Epidermal melanocyte (primary cell): ENCODE data around the gene RNF39.
"Not testable (repeated sequence)": the region's sequence is repeated elsewhere in the genome, so short reads cannot be mapped to it uniquely, and the experiment has no call there.

Experiments used
- DNase-seq: peaks from one replicate; pipeline ENCODE4 v3.0.0; 2011; ENCODE audit warnings: low spot score; ENCODE audit not compliant: insufficient read length

The RNF39 gene

GRCh38 chr6:30061858-30062458 lies 13.6 kb downstream of the RNF39 start:
- DNase-seq: no peak

GRCh38 chr6:30061092-30061857 lies 14.3 kb downstream of the RNF39 start, which contains the start of gene POLR1H:
TSS of gene POLR1H (plus strand) at chr6:30061265. CDS start at chr6:30061525, 260 bp downstream.
- DNase-seq: peak; percentile 92

GRCh38 chr6:30060606-30061091 lies 14.9 kb downstream of the RNF39 start:
- DNase-seq: no peak

DNA sequence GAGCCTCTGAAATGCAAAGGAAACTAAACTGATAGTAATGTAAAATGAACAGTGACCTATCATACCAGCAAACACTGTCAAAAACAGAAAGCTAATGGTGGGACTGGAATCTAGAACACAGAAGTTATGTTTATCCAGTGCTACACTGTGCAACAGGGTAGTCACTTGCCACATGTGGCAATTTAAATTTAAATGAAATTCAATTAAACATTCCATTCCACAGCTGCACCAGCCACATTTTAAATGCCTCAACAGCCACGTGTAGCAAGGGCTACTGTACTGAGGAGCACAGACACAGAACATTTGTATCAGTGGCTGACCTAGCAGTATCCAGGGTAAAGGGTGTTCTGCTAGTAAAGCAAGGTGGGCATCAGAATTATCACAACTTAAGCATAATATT lies 20.1 kb downstream of the RNF39 start:
- DNase-seq: no peak

GRCh38 chr6:30053682-30054081 lies 21.9 kb downstream of the RNF39 start:
- DNase-seq: no peak

GRCh38 chr6:30047220-30047619 lies 28.3 kb downstream of the RNF39 start:
- DNase-seq: no peak

GRCh38 chr6:30044630-30045029 lies 30.9 kb downstream of the RNF39 start:
- no peak for DNase-seq

GRCh38 chr6:30043744-30044143 lies 31.8 kb downstream of the RNF39 start:
- no peak for DNase-seq

DNA sequence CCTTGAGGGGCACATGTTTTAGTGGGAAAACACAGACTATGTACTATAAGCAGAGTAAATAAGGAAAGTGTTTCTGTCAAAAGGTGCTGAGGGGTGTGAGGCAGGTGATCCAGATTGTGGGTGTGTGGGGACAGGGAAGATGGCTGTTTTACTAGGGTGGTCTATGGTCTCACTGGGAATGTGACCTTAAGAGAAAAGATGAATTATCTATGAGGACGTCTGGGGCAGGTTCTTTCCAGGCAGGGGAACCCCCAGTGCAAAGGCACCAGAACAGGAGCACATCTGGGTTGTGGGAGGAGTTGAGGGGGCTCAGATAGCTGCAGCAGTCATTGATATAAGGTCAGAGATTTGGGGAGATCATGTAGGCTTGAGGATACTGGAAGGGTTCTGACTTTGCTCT lies 32.7 kb downstream of the RNF39 start:
- DNase-seq: no peak

DNA sequence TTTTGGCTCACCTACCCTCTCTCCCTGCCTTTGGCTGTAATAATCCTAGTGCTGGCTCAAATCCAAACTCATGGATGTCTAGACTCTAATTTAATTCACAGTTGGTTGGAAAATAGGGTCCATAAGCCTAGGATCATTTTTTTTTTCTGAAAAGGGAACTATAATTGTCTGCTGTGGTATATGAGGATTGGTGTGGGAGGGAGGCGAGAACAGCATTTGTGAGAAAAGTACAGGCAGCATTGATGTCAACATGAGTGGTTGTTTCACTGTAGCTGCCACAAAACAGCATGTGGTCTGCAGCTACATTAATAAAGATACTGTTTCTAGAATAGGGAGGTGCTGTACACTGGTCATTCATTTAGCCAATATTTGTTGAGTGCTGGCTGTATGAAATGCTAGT lies 33.1 kb downstream of the RNF39 start:
- DNase-seq: no peak

- no peak for DNase-seq
Observed at GRCh38 chr6:30041821-30042220, 33.7 kb downstream of the RNF39 start.

DNA sequence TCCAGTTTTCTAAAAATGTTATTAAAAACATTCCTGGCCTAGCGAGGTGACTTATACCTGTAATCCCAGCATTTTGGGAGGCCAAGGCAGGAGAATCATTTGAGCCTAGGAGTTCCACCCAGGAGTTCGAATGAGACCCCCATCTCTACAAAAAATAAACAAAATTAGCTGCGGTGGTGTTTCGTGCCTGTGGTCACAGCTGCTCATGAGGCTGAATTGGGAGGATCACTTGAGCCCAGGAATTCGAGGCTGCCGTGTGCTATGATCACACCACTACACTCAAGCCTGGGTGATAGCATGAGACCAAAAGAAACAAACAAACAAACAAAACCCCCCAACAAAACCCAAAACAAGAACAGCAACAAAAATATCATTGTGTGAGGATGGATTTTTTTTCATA lies 34.3 kb downstream of the RNF39 start:
- DNase-seq: no peak

DNA sequence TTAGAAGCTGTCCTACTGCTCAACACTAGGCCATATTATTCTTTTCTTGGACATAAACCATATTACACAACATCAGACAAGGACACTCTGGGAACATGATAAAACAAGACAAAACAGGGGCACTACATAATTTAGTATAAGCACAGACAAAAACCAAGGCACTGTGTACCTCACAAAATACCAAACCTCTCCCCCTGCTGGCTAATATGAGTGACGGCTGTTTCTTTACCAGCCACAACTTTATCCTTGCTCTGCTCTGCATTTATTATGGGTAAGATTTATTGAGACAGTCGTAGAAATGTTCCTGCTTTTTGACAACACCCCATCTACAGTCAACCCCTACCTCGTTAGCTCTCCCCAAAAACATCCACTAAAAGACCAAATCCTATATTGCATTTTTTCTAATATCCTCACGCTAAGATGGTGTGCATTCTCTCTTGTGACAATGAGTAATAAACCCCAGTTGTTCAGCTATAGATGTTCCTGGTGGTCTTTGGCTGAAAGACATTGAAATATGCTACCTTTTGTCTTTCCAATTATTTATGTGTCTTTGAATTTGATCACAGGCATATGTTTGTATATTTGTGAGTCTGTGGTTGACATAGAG lies 38.3 kb downstream of the RNF39 start:
- no peak for DNase-seq

DNA sequence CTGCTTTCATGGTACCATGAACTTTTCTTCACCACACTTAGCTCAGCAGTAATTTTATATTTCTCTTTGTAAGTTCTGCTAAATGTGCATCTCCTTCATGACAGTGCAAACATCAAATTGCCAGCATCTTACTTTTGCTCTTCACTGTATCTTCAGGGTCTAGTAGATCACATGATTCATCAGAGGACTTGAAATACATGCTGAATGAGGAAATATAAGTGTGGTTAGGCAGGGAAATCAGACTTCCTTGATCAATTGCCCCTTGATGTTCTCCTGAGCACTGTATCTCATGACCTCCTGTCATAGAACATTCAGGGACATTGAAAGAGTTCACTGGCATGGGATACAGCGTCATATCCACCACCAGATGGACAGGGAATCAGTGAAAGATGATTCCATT lies 39.8 kb downstream of the RNF39 start:
- no peak for DNase-seq

DNA sequence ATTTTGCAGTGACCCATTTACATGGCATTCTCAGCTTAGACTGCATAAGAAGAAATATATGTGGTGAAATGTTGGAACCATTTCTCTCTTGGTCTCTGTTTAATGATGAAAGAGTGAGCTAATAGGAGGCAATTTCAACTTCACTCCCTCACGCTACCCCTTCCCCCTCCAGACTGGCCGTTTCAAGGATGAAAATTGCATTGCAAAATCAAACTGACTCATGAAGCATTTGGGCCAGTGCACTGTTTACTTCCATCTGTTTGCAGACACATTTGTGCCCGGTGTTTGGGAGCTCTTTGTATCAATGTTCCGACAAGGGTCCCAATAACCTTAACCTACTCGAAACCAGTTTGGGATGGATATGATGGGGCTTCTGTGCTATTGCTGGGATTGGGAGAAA lies 42.1 kb downstream of the RNF39 start:
- not testable (repeated sequence) for DNase-seq

- DNase-seq: no peak
Observed at GRCh38 chr6:30031381-30031780, 44.2 kb downstream of the RNF39 start.

DNA sequence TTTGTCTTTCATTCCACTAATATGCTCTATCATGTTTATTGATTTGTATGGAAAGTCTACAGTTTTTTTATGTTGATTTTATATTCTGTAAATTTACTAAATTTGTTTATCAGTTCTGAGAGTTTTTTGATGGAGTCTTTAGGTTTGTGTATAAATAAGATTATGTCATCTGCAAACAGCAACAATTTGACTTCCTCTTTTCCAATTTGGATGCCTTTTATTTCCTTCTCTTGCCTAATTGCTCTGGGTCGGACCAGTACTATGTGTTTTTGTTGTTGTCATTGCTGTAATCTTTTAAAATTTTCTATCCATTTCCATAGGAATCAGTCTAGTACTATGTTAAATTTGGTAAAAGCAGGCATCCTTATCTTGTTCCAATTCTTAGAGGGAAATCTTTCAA lies 46.0 kb downstream of the RNF39 start:
- DNase-seq: no peak

GRCh38 chr6:30025186-30025585 lies 50.4 kb downstream of the RNF39 start:
- DNase-seq: no peak

DNA sequence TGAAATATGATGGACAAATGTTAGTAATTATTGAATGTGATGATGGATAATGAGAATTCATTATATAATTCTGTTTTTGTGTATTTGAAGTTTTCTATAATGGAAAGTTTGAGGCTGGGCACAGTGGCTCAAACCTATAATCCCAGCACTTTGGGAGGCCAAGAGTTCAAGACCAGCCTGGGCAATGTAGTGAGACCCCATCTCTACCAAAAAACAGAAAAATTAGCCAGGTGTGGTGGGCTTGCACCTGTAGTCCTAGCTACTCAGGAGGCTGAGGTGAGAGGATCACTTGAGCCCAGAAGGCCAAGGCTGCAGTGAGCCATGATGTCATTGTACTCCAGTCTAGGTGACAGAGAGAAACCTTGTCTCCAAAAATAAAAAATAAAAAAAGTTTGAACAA lies 52.9 kb downstream of the RNF39 start:
- not testable (repeated sequence) for DNase-seq

DNA sequence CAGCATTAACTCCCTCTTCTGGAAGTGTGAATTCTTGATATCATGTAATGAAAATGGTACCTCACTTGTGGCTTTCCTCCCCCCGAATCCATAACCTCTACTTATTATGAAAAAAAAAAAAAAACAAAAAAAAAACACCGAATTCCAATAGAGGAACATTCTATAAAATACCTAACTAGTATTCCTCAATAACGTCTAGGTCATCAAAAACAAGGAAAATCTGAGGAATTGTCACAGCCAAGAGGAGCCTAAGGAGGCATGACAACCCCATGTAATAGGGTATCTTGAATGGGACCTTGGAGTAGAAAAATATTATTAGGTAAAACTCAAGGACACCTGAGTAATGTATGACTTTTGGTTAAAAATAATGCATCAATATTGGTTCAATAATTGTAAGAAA lies 53.4 kb downstream of the RNF39 start:
- DNase-seq: no peak

DNA sequence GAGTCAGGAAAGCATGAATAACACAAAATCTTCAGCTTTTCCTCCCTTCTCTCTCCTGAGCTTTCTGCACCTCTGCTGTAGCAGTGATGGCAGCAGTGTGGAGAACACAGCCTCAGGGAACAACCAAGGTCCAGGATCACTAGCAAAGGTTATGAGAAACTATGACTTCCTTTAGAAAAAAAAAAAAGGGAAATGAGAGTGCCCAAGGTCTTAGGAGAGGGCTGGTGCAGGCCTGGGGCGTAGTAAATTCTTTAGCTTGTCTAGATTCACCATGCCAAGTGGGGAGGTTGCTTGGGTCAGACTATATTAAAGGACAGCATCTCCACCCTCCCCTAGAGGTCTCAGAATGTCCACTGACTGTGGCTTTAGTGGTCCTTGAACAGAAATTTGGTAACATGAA lies 54.9 kb downstream of the RNF39 start:
- DNase-seq: no peak
